HFFc6 (cell line): ENCODE measurements around the gene RFPL3. TPM values are rescaled to one million over a fixed set of nuclear protein-coding genes. Genes with fewer than 3 reads are reported as not detected.
A peak's percentile ranks its signal among the peaks of the same experiment; 100 is the strongest.

Experiments
- DNase-seq: peaks from one replicate; pipeline ENCODE4 v3.0.0-alpha.2; 2018
- H3K27ac Mint-ChIP-seq: 2 replicates; pipeline ENCODE4 v1.8.0; 2020; ENCODE audit warnings: mild to moderate bottlenecking, mixed read lengths
- H3K27me3 Mint-ChIP-seq: 2 replicates; pipeline ENCODE4 v1.8.0; 2021; ENCODE audit warnings: mild to moderate bottlenecking, moderate library complexity, mixed read lengths; ENCODE audit not compliant: insufficient read depth
- H3K36me3 Mint-ChIP-seq: 2 replicates; pipeline ENCODE4 v1.8.0; 2021; ENCODE audit warnings: low read depth, mixed read lengths
- H3K4me1 Mint-ChIP-seq: 2 replicates; pipeline ENCODE4 v1.8.0; 2020; ENCODE audit warnings: low read depth, mixed read lengths
- H3K4me3 Mint-ChIP-seq: 2 replicates; pipeline ENCODE4 v1.8.0; 2020; ENCODE audit warnings: mild to moderate bottlenecking, moderate library complexity, mixed read lengths
- H3K9me3 Mint-ChIP-seq: 2 replicates; pipeline ENCODE4 v1.8.0; 2020; ENCODE audit warnings: mild to moderate bottlenecking, mixed read lengths
- CTCF ChIP-seq: fragments of 200-600 bp; sonication (generic); IDR thresholded peaks from 2 replicates; pipeline ENCODE4 v1.5.0; 2021; ENCODE audit warnings: antibody characterized with exemption, mild to moderate bottlenecking
- total RNA-seq, 6 experiments: library from RNA; stranded (reverse); fragmentation: NEBNext Ultra II Directional; extraction: Animal tissue kit (Norgen Biotek cat#: 25700); gene quantifications; 2 replicates in 1 of 6; 3 replicates in 5 of 6; pipeline ENCODE4 v1.2.3, GENCODE V29; 2021

RFPL3 gene
- total RNA-seq, 6 experiments from 2014 or later, result not detected

- H3K36me3 Mint-ChIP-seq, result peaks cover 11% of the 10 kb centered on the region
- no peaks in the 10 kb centered on the region for H3K9me3 Mint-ChIP-seq
- no peaks in the 10 kb centered on the region for H3K4me1 Mint-ChIP-seq
- peaks cover 2% of the 10 kb centered on the region; the same call in 1 of the 2 replicates for H3K27me3 Mint-ChIP-seq
- no peak for DNase-seq
- H3K27ac Mint-ChIP-seq, result no peak overlapping the region
- no peak for TF ChIP-seq CTCF
- no peak overlapping the region for H3K4me3 Mint-ChIP-seq
These were observed 28.0 kb downstream of the RFPL3 start for GRCh38 chr22:32385681-32386080.

GRCh38 chr22:32389685-32390084, 32.0 kb downstream of the RFPL3 start:
- Mint-ChIP-seq H3K36me3 (peaks cover 16% of the 10 kb centered on the region), H3K27ac (no peak overlapping the region), H3K4me1 (no peaks in the 10 kb centered on the region), H3K27me3 (peaks cover under 1% of the 10 kb centered on the region; the same call in 1 of the 2 replicates), H3K4me3 (no peak overlapping the region), H3K9me3 (no peaks in the 10 kb centered on the region)
- peak; percentile 26 for DNase-seq
- peak; percentile 76 for TF ChIP-seq CTCF

DNA sequence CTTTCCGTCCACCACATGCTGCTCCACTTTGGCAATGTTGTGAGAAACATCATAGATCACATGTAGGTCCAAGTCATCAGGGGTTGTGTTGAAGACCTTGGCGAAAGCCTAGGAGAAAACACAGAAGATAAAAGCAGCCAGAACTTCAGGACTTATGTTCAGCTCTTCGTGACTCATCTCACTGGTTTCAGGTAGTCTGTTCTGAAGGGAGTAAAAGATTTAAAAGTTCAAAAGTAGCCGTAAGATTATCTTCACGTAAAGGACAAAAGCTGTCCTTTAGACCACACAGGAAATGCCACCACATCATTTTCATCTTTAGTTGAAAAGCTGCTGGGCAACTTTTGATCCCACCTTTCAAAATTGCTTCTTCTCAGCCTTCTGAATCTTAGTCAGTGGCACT, 37.4 kb downstream of the RFPL3 start:
- DNase-seq, result no peak
- Mint-ChIP-seq H3K9me3 (no peaks in the 10 kb centered on the region), H3K4me3 (no peak overlapping the region), H3K4me1 (no peaks in the 10 kb centered on the region), H3K27me3 (no peaks in the 10 kb centered on the region), H3K27ac (no peak overlapping the region), H3K36me3 (peaks cover 34% of the 10 kb centered on the region)
- no peak for TF ChIP-seq CTCF

DNA sequence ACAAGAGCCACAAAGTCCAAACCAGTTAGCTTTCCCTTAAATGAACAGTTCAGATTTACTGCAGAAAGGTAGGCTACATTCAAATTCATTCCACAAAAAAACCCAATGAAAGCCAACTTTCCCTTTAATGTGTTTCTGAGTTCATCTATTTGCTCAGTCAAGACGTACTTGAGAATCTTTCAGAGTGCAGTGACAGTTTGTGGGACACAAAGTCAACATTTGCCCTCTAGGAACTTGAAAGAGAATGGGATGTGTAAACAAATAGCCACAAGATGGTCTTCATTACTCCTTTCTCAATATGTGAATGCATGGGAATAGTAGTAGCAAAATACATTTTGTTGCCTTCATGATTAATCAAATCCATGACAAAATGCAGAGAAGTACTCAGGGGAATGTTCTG, 38.6 kb downstream of the RFPL3 start:
- no peak overlapping the region for H3K27ac Mint-ChIP-seq
- H3K27me3 Mint-ChIP-seq, result no peaks in the 10 kb centered on the region
- peaks cover 39% of the 10 kb centered on the region for H3K36me3 Mint-ChIP-seq
- no peak for DNase-seq
- no peaks in the 10 kb centered on the region for H3K9me3 Mint-ChIP-seq
- no peak overlapping the region for H3K4me3 Mint-ChIP-seq
- H3K4me1 Mint-ChIP-seq, result no peaks in the 10 kb centered on the region
- TF ChIP-seq CTCF, result no peak

GRCh38 chr22:32396746-32397145, 39.1 kb downstream of the RFPL3 start:
- Mint-ChIP-seq H3K27me3 (no peaks in the 10 kb centered on the region), H3K9me3 (no peaks in the 10 kb centered on the region), H3K36me3 (peaks cover 44% of the 10 kb centered on the region), H3K27ac (no peak overlapping the region), H3K4me3 (no peak overlapping the region), H3K4me1 (no peaks in the 10 kb centered on the region)
- TF ChIP-seq CTCF, result no peak
- DNase-seq, result no peak

DNA sequence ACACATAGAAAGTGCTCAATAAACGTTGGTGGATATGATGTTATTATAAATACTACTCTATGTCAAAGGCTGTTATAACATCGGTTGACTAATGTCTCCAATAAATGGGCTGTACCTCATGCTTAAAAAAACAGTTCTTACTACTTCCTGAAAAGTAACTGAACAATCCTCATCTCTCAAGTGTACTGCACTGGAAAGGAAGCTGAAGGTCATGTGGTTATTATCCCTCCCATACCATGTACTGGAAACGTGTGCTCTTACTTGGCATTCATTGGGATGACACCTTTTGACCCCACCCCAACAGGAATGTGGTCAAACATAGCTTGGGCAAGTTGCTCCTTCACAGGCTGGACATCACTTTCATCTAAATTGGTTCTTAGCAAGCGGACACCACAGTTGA, 43.8 kb downstream of the RFPL3 start:
- Mint-ChIP-seq H3K4me3 (no peak overlapping the region), H3K27ac (no peak overlapping the region), H3K4me1 (no peaks in the 10 kb centered on the region), H3K27me3 (no peaks in the 10 kb centered on the region), H3K36me3 (peaks cover 34% of the 10 kb centered on the region), H3K9me3 (no peaks in the 10 kb centered on the region)
- DNase-seq, result no peak
- no peak for TF ChIP-seq CTCF
